Cardiac fibroblast (primary cell): ENCODE results near the gene MMP24.

Experiments
- DNase-seq, 2 donors: peaks; one replicate each; pipeline versions ENCODE4 v3.0.0 to v3.0.0-alpha.2; 2010; ENCODE audit warnings: low read depth in 2 of 2
- H3K4me3 ChIP-seq, 2 donors: replicated peaks in 1 of 2; 1 replicate in 1 of 2; 2 replicates in 1 of 2; pipeline ENCODE4 v1.5.1; 2011; ENCODE audit warnings: low read depth in 2 of 2, low read length in 2 of 2, mild to moderate bottlenecking in 2 of 2, moderate library complexity in 1 of 2
- TF ChIP-seq, protein P1 (sequence below): IDR thresholded peaks from one replicate; pipeline ENCODE4 v1.5.1; 2011; ENCODE audit warnings: low read depth, mild to moderate bottlenecking, low read length, inconsistent platforms

MMP24 gene

DNA sequence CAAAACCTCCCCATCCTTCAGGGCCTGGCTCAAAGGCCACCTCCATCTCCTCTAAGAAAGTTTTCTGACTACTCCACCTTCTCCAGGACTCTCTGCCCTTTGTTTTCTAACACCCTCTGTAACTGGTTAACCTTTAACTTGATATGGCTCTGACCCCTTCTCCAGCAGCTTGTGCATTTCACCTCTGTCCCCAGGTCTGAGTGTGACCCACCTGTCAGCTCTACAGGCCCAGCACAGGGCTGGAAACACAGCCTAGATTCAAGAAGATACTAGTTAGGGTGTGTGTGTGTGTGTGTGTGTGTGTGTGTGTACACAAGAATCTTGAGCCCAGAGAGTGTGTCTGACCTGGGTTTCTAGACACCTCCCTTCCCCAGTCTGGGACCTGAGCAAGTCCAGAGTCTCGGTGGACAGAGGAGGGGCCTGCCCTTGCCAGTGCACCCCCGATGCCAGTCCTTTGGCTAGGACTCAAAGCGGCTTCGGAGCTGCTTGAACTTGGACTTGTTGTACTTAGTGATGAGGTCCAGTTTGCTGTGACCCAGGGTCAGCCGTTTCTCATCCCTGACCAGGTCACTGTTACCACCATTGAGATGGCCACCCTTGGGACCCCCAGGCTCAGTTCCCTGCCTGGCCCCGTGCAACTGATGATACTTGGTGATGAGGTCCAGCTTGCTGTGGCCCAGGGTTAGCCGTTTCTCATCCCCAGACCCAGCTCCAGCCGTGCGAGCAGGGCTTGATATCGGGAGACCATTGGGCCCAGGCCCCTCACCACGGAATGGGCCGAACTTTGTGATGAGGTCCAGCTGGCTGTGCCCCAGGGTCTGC is 59.8 kb downstream of the MMP24 start:
- DNase-seq: no peak
- H3K4me3 ChIP-seq: no peak overlapping the region
- TF ChIP-seq, protein P1, sequence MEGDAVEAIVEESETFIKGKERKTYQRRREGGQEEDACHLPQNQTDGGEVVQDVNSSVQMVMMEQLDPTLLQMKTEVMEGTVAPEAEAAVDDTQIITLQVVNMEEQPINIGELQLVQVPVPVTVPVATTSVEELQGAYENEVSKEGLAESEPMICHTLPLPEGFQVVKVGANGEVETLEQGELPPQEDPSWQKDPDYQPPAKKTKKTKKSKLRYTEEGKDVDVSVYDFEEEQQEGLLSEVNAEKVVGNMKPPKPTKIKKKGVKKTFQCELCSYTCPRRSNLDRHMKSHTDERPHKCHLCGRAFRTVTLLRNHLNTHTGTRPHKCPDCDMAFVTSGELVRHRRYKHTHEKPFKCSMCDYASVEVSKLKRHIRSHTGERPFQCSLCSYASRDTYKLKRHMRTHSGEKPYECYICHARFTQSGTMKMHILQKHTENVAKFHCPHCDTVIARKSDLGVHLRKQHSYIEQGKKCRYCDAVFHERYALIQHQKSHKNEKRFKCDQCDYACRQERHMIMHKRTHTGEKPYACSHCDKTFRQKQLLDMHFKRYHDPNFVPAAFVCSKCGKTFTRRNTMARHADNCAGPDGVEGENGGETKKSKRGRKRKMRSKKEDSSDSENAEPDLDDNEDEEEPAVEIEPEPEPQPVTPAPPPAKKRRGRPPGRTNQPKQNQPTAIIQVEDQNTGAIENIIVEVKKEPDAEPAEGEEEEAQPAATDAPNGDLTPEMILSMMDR: no peak

DNA sequence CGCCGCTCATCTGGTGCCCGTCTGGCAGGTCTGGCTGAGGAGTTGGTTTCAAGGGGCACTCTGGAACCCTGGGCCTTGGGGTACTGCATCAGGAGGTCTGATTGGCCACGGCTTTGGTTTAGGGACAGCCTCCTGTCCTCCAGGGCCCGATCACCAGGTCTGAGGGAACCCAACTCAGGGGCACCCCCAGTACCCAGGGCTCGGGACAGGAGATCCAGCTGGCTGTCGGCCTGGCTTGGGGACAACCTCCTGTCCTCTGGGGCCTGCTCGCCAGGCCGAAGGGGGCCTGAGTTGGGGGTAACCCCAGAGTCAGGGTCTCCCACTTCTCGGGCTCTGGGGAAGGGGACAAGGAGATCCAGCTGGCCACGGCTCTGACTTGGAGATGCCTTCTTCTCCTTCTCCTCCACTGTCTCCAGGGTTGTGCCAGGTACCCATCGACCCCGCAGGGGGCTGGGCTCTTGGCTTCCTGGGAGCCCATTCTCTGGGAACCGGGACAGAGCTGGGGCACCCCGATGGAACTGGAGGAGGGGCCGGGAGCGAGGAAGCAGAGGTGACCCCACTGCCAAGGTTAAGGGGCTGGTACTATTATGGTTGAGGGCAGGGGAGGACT is 60.5 kb downstream of the MMP24 start:
- DNase-seq: no peak
- no peak overlapping the region for H3K4me3 ChIP-seq
- TF ChIP-seq, protein P1: no peak

DNA sequence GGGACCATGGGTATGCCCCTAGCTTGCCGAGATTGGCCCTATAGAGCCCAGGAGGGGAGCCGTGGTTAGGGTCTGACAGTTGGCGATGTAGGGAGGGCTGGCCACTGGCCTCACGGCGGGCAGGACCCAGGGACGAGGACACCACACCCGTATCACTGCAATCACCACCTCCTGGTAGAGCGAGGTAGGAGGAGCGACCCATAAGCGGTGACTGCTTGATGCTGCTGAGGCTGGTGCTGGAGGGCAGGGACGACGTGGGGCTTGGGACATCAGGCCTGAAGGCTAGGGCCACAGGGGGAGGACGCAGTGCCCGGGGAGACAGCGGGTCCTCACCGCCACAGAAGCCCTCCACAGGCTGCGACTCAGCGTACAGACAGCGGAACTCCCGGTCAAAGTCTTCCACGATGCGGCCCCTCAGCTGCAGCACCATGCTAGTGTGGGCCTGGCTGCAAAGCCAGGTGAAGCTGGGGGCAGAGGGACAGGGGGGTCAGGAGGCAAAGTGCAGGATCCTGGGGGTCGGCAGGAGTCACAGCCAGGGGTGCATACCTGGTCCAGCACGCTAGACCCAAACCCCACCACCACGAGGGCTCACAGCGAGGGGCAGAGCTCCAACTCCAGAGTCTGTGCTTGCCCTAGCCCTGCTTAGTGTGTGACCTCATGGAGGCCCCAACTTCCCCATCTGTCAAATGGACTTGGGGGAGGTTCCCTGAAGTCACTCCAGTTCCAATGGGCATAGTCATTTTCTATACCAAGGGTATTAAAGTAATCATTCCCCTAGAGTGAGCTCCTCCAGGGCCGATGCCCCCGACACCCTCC is 61.2 kb downstream of the MMP24 start:
- TF ChIP-seq, protein P1: no peak
- no peak overlapping the region for H3K4me3 ChIP-seq
- no peak for DNase-seq

DNA sequence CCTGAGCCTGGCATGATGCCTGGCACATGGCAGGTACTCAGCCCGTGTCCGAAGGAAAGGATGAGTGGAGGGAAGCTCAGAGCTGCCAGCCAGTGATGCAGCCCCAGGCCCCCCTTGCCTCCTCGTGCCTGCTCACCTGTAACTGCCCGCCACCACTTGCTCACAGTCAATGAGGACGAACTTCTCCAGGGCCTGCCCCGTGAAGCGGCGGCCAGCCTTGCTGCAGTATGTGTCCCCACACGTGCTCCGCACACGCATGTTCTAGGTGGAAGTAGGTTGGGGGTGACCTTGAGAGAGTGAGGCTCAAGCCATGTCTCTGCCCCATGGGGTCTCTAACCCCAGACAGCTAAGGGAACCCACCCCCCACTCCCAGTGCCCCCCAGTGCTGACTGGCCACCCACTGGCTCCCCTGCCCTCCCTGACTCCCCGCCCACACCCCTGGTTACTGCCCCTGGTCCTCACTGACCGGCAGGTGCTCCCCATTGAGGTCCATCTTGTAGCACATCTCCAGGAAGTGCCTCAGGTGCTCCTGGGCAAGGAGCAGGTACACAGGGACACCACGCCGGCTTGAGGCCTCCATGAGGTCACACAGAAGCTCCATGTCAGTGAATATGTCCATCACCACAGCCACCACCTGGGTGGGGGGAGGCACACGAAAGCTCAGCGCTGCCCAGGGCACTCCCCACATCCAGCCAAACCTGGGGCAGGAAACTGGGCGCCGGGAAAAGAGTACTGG is 62.0 kb downstream of the MMP24 start:
- DNase-seq: no peak
- TF ChIP-seq, protein P1: no peak
- no peak overlapping the region for H3K4me3 ChIP-seq

DNA sequence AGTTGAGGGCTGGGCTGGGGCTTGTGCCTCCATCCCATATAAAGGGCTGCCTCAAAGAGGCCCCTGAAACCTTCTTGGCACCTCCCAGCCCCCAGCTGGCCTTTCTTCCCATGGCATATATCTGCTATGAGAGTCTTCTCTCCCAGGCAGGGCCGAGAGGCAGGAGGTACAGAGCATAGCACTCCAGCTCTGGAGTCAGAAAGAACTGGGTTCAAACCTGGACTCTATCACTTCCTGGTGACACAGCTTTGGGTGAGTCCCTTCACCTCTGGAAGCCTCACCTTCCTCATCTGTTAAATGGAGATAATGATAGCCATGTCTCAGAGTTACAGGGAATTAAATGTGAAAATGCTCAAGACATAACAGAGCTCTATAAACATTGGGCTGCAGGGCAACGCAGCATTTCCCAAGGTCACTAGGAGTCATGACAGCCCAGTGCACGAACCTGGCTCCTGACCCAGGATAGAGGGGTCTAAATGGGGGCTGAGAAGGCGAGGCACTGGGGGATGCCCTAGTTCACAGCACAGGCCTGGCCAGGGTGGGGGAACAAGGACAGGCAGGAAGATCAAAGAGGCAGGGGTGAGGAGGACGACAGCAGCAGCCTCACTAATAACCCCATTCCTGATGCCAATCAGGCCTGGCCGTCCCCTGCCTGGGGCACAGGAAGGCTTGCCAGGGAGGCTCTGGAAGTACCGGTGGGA is 63.8 kb downstream of the MMP24 start:
- TF ChIP-seq, protein P1: no peak
- no peak for DNase-seq
- no peak overlapping the region for H3K4me3 ChIP-seq
